Measurements from ENCODE around the gene KCNN4.
"Not testable (repeated sequence)": the region's sequence is repeated elsewhere in the genome, so short reads cannot be mapped to it uniquely, and the experiment has no call there.

The KCNN4 gene

DNA sequence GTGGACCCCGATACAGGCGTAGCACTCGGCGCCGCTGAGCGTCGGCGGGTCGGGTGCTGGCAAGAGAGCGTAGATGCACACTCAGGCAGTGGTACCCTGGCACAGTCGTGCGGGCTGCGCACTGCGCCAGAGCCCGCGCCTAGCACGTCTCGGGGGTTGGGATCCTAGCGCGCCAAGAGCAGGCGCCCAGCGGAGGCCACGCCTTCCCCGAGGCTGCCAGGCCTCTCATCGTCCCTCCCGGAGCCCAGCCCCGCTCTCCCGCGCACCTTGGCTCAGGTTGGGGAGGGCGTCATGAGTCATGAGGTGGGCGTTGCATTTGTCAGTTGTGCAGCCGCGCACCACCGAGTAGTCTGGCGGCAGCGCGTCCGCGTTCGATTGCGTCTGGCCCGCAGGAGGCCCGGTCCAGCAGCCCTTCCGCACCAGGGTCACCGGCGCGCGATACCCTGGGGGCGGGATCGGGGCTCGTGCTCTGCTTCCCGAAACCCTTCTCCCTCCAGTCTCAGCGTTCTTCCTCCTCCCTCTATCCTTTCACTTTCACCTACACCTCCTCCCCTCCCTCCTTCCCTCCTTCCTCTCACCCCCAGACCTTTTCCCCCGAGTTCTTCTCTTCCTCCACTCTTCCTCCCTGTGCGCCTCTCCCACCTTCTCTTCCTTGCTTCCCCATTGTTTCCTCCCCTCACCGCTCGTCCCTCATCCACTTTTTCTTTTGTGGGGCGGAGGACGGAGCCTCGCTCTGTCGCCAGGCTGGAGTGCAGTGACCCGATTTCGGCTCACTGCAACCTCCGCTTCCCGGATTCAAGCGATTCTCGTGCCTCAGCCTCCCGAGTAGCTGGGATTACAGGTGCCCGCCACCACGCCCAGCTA, 18.0 kb upstream of the KCNN4 start:
- peak; percentile 57 for DNase-seq

DNA sequence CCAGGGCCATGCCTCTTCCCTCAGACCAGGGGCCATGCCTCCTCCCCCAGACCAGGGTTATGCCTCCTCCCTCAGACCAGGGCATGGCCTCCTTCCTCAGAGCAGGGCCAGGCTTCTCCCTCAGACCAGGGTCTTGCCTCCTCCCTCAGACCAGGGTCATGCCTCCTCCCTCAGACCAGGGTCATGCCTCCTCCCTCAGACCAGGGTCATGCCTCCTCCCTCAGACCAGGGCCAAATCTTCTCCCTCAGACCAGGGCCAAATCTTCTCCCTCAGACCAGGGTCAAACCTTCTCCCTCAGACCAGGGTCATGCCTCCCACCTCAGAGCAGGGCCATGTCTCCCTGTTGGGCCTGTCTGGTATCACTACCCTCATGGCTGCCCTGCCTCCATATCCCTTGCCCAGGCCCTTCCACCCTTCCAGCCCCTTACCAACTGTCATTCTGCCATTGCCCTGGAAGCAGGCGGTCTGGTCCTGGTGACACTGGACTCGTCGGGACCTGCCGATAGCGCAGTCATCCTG, 17.3 kb upstream of the KCNN4 start:
- DNase-seq: no peak

DNA sequence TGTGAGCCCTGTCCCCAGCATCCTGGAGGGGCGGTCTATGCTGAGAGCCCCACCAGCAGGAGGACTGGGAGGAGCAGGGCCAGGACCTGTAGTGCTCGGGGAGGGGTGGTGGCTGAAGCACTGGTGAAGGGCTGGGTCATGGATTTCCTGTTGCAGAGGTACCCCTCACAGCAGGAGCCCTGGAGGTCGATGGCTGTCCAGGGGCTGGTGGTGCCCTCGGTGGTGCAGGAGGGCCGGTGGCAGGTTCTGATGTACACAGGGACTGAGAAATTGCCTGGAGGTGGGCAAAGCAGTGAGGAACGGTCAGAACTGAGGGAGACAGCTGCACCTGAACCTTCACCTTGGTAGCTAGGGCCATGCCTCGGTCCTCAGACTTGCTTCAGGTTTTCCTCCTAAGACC, 16.8 kb upstream of the KCNN4 start:
- DNase-seq: no peak

DNA sequence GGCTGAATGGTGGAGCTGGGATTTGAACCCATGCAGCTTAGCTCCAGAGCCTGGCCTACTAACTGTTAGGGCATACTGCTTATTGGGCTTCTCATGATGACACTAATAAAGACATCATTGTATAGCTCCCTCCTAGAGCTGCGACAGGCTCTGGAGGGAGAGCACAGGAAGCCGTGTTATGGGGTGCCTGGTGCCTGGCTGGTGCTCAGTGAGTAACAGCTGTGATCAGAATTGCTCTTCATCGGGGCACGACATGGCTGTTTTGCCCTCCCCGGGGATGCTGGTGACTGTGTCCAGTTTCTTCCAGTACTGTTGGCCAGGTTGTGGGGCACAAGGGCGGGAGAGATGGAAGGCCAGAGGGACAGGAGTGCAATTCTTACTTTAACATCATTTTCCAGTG, 16.3 kb upstream of the KCNN4 start:
- no peak for DNase-seq

DNA sequence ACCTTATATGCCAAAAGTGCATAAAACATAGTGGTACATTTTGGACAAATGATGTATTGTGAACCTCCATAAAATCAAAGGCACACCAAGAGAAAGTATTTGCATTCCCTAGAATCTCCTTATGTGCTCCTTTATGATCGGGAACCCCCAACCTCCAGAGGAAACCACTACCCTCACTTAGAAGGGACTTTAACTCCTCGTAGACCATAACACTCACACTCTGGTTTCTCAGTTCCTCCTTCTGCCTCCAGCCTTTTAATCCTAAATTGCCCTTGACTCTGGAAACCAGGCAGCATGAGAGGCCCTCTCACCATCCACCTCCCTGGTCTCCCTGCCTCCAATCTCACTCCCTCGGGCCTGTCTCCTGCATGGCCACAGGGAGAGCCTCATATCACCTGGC, 9.8 kb upstream of the KCNN4 start:
- no peak for DNase-seq

DNA sequence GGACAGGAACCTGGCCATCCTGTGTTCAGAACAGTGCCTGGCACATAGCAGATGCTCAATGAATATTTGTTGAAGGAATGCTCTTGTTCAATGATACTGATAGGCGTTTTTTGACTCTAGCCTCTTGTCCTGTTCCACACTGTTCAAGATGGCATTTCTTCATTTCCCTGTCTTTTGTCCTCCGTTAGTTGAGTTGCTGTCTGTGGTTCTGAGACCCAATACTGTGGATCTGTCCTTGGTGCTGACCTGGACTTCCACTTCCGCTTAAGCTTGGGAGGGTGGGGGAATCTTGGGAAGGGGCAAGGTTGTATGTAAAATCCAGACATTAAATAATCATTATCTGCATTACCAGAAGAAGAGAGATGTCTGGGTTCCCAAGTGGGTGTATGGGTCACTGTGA, 8.3 kb upstream of the KCNN4 start:
- no peak for DNase-seq

DNA sequence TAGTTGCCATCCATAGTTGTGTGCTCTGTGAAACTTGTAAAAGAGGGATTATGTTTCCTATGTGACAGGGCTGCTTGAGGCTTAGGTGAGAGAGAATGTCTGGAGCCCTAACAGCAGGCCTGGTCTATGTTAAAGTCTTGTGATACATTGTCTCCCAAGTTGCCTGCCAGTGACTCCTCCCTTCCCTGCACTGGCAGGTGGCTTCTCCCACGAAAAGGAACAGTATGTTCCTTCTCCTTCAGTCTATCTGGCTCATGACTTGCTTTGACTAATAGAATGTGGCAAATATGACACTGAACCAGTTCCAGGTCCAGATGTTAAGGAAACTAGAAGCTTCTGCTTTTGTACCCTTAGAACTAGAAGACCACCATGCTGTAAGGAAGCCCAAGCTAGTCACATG, 5.9 kb upstream of the KCNN4 start:
- no peak for DNase-seq

DNA sequence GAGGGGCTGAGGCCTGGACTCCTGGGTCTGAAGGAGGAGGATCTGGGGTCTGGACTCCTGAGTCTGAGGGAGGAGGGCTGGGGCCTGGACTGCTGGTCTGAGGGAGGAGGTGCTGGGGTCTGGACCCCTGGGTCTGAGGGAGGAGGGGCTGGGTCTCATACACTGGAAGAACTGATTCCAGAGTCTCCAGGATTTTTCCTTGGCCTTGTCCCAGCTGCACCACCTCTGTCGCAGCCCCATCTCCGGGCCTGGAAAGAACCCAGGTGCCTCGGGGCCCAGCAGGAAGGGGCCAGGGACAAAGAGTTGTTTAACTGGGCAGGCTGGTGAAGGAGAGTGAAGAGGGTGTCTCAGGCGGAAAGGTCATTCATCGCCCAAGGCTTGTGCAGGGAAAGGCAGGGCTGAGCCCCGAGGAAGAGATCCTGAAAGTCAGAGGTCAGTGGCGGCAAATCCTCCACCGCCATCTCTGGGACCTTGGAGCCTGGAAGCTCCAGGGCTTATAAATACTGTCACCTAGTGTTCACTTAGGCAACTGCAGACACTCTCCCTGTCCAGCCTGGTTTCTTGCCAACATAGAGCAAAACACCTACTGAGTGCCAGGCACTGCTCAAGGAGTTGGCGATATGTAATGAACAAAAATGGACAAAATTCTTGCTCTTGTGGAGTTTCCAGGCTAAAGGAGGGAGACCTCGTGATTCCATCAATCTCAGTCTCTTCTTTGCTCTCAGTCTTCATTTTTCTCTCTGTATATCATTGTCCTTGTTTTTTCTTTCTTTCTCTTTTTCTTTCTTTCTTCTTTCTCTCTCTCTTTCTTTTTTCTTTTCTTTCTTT, 4.4 kb upstream of the KCNN4 start:
- DNase-seq: peak; percentile 89

DNA sequence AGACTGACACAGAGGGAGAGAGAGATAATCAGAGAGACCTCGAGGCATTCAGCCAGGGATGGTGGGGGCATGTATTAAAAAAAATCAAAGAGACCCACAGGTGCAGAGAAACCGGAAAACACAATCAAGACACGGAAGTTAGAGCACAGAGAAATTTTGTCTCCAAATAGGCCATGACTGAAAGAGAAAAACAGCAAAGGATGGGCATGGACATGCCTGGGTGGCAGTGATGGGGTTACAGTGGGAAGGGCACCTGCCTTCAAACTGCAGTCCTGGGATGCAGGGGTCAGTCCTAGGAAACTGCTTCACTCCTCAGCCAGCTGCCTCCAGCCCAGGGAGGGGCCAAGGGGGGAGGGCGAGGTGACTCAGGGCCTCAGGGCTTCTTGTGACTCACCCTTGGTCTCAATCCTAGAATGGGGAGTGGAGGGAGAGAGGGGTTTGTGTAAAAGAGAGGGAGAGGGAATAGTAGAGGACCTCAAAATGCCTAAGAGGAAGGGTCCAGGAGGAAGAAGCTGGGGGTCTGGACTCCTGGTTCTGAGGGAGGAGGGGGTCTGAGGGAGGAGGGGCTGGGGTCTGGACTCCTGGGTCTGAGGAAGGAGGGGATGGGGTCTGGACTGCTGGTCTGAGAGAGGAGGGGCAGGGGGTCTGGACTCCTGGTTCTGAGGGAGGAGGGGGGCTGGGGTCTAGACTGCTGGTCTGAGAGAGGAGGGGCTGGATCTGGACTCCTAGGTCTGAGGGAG, 3.6 kb upstream of the KCNN4 start:
- no peak for DNase-seq

DNA sequence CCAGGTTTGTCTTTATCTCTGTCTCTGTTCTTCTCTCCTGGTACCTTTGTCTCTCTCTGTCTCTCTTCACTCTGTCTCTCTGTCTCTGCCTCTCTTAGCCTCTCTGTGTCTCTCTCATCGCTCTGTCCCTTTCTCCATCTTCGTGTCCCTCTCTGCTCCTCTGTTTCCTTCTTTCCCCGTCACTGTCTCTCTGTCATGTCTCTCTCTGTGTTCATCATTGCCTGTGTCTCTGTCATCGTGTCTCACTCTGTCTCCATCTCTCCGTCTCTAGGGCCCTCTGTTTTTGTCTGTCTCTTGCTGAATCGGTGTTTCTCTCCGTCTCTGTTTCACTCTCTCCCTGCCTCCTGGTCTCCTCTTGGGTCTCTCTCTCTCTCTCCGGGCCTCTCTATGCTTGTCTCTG, 2.9 kb upstream of the KCNN4 start:
- DNase-seq: no peak

DNA sequence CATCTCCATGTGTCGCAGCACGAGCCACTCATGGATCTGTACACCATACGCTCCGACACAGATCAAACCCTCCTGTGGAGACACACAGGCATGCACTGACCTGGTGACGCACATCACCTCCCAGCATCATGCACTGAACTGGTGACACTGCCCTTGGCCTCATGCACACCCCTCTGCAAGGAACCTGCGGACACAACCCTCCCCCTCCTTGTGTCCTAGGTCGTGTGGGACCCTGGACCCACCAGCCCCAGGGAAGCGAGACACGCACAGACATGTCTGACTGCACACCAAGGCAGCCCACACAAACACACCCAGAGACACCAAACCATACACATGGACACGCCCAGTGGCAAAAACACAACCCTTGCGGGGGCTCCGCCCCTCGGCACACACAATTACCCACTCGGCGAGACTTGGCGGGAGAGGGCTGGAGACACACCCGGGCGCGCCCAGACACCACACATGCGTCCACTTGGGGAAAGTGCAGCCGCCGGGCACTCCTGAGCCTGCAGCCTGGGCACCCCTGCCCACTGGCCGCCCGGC, 2.0 kb upstream of the KCNN4 start:
- no peak for DNase-seq

DNA sequence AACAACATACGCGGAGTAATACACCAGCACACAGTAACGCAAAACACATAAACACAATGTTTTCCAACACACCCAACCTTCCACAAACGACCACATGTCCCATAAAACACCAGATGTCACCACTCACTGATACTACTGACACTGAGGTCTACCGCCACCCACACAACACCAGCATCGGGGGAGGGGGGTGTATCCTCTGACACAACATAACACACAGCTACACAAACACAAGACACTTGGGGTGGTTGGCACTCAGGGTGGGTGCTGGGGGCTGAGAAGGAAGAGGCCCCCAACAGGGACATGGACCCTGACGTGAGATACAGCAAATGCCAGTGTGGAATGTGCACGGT, 1.5 kb upstream of the KCNN4 start:
- no peak for DNase-seq

DNA sequence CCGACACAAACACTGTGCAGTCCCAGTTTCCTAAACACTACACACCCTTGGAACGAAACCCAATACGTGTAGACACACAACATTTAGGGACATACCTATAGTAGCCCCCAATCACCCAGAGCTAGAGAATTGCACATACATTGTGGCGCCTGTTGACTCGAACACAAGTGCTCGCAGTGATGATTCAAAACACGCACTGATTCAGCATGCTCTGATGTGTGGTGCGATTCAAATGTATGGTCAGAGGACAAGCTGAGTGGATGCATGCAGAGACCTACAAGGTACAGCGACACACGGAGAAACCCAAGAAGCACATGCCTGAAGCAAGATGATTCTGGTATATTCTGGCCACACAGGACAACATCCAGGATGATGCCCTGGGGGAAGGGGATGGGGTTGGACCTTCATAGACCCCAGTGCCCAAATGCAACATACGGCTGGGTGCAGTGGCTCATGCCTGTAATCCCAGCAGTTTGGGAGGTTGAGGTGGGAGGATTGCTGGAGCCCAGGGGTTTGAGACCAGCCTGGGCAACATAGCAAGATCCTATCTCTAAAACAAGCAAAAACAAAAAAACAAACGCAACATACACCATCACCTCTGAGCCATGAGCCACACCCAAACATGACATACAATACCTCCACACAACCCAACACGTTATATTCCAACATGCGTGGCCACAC, 997 bp upstream of the KCNN4 start:
- DNase-seq: no peak

DNA sequence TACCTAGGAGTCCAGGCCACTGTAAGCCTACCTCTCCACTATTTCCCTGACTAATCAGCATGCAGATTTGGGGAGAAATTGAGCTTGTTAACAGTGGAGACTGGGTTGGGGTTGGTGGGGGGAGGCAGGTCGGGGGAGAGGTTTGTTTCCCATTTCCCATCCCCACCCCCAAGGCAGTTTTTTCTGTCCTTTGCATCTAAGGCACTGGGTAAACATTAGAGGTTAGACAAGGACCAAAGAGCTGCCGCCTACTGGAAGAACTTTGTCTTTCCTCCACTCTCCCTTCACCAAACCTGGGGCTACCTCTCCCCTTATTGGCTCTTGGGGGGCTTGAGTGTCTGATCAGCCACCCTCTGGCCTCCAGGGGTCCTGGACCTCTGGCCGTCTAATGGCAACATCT, 953 bp downstream of the KCNN4 start:
- no peak for DNase-seq

DNA sequence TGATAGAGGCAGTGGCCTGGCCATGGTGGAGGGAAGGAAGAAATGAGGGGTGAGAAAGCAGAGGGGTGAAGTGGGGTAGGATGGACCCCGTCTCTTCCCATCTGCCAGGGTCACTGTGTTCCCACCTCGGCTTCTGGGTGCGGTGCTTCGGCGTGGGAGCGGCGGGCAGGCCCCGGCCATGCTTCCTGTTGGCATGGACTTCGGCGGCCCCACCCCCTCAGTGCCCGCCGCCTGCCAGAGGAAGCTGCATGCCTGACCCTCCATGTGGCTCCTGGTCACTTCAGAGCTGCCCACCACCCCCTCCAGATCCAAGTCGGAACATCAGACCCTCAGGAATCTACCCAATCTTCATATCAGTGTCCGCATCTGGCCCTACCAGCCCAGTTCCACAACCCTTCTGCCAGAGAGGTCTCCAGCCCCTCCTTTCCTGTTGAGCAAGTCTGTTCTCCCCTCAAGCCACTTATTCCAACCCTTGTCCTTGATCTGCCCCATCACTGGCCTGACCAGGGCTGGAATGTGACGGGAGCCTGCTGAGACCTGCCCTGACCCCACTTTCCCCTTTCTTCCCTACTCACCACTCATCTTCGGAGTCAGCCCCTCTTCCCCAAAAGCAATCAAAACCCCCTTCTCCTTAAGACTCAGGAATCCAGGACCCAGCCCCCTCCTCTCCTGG, 1.5 kb downstream of the KCNN4 start:
- DNase-seq: no peak

DNA sequence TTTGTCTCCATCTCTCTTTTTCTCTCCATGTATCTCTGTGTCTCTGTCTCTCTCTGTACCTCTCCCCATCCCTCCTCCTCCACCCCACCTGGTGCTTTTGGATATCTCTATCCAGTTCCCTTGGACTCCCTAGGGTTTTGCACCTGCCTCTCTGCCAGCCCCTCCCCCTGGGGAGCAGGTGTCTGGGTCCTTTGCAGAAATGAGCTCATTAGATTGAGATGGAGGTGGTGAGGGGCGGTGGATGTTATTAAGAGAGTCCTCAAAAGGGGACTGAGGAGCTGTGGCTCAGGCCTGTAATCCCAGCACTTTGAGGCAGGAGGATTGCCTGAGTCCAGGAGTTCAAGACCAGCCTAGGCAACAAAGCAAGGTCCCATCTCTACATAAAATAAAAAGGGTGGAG, 2.1 kb downstream of the KCNN4 start:
- peak; percentile 86 for DNase-seq

DNA sequence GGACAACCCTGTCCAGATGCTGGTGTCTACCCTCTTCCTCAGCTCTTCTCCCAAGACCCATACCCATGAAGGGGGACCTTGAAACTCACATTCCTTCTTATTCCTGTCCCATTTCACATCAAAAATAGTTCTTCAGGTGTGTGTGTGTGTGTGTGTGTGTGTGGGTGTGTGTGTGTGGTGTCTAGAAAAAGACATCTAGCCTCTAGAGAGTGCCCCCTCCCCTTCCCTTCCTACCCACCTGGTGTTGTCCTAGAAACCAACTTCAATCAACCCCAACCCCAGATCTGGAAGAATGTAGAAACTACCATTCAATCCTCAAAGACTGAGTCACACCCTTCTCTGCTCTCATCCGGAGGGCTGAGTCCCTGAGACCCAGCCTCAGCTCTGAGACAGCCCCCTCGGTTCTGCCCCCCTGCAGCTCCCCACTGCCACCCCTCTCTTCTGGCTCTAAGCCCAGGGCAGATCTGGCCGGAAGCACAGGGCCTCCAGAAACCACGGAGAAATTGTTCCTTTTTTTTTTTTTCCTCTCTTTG, 3.5 kb downstream of the KCNN4 start:
- no peak for DNase-seq

DNA sequence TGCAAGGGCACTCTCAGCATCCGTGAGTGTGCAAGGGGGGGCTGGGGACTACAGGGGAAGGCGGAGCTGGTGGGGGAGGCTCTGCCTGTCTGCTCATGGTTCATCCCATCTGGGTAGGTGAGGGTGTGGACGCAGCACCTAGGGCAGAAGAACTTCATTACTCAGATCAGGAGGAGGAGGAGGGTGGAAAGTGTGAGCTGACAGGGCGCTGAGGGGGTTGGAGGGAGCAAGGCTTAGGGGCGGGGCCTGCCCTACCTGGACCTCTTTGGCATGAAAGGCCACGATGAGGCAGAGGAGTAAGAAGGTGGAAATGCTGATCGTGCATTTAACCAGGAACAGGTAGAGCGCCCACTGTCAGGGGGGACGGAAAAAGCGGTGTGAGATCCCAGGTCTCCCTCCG, 4.5 kb downstream of the KCNN4 start:
- DNase-seq: no peak

DNA sequence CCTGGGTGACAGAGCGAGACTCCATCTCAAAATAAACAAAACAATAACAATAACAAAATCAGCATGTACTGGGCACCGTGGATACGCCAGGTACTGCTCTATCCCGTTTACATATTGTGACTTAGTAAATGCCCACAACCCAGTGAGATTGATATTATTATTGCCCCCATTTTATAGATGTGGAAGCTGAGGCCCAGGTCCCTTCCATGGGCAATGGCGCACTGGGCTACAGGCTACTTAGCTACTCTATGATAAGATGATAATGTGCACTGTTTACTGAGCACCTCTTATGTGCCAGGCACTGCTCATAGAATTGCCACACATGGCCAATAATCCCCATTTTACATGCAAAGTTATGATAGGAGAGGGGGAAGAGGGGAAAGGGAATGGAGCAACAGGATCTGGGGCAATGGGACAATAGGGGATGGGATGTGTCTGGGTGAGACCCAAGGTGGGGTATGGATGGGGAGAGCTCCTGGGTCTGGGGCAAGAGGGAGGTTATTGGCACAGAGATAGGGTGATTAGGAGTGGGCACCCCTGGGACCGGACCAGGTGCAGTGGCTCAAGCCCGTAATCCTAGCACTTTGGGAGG, 5.4 kb downstream of the KCNN4 start:
- no peak for DNase-seq

DNA sequence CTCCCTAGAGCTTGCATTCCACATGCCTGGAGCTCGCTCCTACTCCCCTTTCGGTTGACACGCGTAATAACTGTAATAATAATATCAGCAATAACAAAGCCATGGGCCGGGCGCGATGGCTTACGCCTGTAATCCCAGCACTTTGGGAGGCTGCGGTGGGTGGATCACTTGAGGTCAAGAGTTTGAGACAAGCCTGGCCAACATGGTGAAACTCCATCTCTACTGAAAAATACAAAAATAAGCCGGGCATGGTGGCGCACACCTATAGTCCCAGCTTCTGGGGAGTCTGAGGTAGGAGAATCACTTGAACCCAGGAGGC, 5.9 kb downstream of the KCNN4 start:
- not testable (repeated sequence) for DNase-seq

Data from NCI-H2029 treated with DMSO at 0.1 percent for 48 hours (cell line).